GM21786 (cell line): ENCODE results near the gene FRY.
"Not testable (repeated sequence)": the region's sequence is repeated elsewhere in the genome, so short reads cannot be mapped to it uniquely, and the experiment has no call there.

Experiments
- ATAC-seq: cut with Tn5 transposase; IDR thresholded peaks from one replicate; pipeline ENCODE4 v1.9.1; 2021; ENCODE audit not compliant: unreplicated experiment

FRY gene

GRCh38 chr13:32040052-32040642, 8.6 kb downstream of the FRY start:
- no peak for ATAC-seq

DNA sequence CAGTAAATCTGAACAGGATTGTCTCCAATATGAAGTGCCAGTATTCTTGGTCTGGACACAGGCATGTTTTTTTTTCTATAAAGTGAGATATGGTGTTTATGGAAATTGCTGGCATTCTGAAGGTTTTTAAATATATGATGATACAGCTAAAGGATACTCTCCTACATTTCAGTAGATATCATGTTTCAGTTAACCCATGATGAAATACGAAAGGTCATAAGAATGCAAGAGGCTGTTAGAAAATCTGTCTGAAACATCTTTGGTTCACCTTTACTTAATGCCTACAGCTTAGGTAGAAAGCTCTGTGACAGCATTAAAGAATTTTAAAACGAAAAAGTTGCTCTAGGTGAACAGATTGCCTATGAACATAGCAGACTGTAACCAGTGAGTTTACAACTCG, 9.1 kb downstream of the FRY start:
- ATAC-seq, result no peak

DNA sequence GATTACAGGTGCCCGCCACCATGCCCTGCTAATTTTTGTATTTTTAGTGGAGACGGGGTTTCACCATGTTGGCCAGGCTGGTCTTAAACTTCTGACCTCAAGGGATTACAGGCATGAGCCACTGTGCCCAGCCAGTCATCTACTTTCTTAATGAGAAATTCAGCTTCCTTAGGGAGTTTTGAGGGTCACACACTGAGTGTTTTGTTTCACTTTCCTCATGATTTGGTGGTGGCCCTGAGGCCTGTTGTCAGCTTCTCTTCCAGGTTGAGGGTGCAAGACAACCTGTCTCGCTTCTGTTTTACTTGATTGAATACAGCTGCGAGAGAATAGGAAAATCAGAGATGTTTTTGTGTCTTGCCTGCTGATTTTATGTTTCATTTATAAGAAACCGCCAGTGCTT, 9.9 kb downstream of the FRY start:
- peak; percentile 74 for ATAC-seq

DNA sequence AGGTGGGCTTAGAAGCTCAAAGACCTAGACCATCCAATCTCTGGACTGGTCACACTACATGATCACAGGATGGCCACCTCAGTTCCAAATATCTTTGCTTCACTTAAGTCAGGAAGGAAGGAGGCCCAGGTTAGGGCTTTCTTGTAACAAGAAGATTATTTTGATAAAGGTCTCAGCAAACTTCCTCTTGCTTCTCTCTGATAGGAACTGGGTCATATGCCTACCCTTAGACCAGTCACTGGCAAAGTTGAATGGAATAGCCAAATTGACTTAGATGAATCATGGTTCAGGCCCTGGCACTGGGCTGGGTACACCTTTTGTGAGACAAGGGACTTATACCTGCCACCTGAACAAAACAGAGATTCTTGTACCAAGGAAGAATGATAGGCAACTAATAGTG, 11.0 kb downstream of the FRY start:
- no peak for ATAC-seq

DNA sequence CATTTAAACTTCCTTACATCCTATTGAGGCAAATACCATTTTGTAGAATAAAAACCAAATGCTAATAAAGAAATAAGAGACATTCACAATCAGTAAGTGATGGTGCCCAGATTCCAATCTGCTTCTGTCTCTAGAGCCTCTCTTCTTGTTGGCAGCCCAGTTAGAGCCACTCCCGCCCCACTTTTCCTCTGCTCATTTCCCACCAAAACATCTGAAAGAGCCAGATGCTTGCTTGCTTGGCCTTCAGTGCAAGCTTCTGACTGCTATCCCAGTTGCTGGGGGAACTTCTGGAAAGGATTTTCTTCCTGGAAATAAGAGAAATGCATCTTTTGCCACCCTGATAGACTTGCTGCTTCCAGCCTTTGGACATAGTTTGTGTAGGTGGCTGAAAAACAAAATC, 12.9 kb downstream of the FRY start:
- no peak for ATAC-seq

DNA sequence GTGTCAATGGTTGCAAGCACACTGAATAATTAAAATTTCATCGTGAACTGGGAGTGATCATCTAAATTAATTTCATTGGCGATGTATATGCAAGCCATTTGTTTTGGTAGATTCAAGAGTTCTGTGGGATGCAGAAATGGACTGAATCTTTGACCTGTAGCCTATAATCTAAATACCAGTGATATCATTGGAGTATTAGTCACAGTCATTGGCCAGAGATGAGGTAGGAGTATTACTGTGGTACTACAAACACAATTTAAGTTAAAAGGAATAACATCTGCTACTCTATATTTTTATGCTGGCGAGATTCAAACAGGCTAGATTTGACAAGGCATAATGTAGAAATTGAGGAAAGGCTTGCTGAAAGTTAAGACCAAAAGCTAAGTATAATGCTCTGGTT, 14.0 kb downstream of the FRY start:
- no peak for ATAC-seq

DNA sequence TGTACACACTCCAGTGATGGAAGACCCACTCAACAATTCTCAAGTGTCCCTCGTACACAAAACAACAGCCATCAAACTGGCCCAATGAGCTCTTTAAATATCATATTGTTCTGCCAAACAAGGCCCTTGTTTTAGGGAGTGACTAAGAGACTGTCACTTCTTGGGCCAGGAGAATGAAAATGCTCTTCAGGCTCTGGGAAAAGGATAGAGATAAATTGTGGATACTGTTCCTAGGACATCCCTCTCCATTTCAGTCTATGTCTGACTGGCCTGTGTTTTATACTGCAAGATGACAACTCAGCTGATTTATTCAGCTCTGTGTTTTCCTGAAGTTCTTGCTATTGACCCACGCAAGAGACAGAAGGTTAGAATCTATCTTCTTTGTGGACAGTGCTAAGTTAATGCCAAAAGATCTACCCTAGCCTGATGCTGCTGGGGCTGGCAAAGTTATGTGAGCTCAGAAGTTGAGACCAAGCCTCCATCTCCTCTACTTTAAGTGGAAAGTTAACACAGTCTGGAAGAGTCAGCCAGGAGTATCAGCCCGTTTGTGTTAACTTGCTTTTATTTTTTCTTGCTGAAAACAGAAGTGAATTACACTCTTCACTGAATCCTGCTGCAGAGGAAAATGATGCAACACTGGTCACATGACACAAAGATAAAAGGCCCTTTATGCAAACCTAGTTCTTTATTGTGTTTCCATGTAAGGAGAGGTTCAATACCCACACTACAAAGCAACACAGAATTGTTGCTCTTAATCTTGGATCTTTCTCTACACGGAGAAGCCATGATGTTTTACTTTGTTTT, 14.6 kb downstream of the FRY start:
- ATAC-seq, result no peak

DNA sequence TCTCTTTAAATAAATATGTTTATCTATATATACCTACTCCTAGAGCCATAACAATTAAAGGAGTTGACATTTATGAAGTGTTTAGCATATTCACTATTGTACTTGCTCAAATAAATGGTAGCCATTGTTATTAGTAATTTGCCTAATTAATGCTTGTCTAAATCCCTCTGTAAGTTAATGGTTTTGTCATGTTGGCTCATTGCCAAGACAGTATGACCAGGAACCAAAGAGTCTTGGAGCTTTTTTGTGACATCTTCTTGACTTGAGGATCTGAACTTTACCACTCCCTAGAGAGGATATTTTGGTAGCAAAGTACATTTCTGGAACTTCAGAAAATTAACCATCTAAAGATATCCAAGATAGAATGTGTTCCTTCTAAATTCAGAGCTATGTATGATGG, 15.5 kb downstream of the FRY start:
- ATAC-seq, result no peak

- ATAC-seq, result peak; percentile 52
Measured at GRCh38 chr13:32047793-32048192, 16.2 kb downstream of the FRY start.

DNA sequence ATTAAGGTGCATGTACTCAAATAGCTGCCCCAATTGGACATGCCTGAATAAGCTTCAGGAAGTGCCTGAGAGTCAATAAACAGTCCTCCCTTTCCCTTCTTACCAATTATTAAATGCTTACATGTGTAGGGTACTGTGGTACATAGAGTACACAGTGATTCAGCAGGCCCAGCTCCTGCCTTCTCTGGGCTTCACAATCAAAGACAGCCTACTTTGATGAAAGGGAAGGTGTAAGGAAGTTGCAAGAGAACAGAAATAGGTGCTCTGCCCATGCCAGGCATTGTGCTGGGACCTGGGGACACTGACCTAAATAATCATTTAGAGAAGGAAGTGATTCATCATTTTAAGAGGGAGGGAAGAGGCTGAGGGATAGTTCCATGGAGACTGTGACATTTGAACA, 17.2 kb downstream of the FRY start:
- ATAC-seq, result no peak

GRCh38 chr13:32051156-32051555, 19.6 kb downstream of the FRY start:
- ATAC-seq, result no peak

- no peak for ATAC-seq
Measured at GRCh38 chr13:32056316-32056715, 24.7 kb downstream of the FRY start.

GRCh38 chr13:32057325-32057724, 25.8 kb downstream of the FRY start:
- ATAC-seq, result not testable (repeated sequence)

GRCh38 chr13:32059511-32059984, 28.0 kb downstream of the FRY start:
- ATAC-seq, result no peak

- ATAC-seq, result no peak
Measured at GRCh38 chr13:32060401-32060878, 28.9 kb downstream of the FRY start.

GRCh38 chr13:32063619-32064233, 32.2 kb downstream of the FRY start:
- no peak for ATAC-seq

DNA sequence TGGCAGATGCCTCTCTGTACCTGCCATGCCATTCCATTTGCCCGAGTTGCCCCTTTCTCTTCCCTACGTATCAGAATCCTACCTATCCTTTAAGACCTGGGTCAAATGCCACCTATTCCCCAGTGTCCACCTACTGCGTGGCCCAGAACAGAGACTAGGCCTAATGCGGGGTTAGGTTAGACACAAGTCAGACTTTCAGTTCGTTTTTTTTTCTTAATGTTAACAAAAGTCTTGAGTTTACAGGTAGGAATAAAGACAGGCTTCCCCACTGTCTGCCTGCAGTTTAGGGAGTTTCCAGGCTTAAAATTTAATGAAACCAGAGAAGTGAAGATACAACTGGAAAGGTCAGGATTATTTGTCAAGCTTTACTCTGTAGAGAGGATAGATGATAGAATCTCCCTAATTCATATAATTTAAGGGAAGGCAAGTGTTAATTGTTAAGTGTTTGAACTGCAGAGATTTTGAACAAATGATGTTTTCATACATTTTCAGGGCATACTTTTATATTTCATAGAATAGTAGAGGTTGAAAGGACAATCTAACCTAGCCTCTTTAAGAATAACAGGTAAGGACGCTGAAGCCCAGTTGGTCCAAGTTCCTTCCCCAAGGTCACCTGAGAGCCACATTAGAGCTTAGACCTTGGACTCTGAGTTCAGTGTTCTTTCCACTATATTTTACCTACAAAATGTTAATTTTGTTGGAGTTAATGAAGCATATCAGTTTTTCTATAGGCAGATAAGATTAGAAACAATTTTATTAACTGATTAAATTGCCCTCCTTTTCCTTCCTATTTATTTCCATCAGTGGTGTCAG, 35.8 kb downstream of the FRY start:
- no peak for ATAC-seq

GRCh38 chr13:32068255-32068654, 36.7 kb downstream of the FRY start:
- ATAC-seq, result no peak

DNA sequence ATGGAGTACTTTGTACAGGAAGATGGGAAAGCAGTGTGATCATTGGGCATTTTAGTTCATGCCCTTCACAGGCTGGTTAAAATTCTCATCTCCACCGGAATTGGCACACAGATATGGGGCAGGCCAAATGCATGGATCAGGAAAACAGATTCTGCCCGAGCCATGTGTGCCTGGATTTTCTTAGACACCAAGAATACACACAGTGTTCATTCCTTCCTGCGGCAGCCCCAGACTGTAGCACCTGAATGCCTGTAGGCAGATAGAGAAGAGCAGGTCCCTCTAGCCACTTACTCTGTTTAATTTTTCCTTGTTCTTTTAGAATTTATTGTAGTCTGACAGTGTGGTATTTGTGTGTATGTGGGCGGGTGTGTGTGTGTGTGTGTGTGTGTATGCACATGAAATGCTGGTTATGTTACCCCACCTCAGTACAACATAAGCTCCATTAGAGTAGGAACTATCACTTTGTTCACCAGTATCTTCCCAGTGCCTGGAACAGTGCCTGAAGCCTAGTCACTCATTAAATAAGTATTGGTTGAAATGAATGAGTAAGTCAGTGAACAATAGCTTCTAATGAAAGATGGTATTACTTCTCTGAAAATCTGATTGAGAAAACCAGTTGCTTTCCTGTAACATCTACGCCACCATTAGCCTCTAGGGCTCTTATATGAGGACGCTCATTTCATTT, 41.7 kb downstream of the FRY start:
- ATAC-seq, result no peak

- no peak for ATAC-seq
Measured at GRCh38 chr13:32075170-32075851, 43.7 kb downstream of the FRY start.
